Measurements from ENCODE around the gene GARIN3. TPM values are rescaled to one million over a fixed set of nuclear protein-coding genes. Genes with fewer than 3 reads are reported as not detected.

Gene GARIN3
- total RNA-seq: not detected
- polyA plus RNA-seq: not detected
- long read RNA-seq, donor 1: 0 reads
- long read RNA-seq, donor 2: 0 reads
- long read RNA-seq, donor 3: 0 reads

DNA sequence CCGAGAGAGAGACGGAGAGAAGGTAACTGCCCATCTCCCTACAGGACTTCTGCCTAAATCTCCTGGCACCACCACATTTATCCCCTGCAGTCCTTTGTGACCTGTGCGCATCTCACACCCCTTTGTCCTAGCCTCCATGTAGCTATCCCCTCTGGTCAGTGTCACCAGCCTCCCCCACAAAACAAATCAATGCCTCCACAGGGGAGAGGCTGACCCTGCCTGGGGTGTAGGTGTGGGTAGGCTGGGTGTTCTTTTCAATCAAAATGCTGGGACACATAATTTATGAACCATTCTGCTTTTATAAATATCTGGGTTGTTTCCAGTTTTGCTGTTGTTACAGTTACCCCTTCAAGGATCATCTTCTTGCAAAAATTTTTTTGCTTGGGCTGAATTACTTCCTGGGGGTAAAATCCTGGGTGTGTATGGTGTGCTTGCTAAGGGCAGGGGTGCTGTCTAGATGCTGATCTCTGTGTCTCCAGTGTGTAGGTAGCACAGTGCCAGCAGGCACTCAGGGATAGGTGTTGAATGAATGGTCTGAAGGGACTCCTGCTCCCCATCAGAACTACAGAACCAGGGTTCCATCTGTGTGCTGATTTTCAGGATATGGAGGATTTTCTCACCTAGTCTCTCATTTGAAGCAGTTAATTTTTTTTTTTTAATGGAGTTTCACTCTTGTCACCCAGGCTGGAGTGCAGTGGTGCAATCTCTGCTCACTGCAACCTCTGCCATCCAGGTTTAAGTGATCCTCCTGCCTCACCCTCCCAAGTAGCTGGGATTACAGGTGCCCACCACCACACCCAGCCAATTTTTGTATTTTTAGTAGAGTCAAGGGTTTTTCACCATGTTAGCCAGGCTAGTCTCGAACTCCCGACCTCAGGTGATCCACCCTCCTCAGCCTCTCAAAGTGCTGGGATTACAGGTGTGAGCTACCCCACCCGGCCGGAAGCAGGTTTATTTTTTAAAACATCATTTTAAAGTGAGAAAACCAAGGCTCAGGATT, at the start of gene GARIN3:
GARIN3 (minus strand) TSS at position 51 of the 1,000 bp plus-strand sequence. CDS start 96 bp downstream, outside the sequence.
- no peak for ATAC-seq
- Histone ChIP-seq H3K9me3 (no peaks in the 10 kb centered on the region), H3K27ac (no peak within 1 kb of the TSS), H3K36me3 (no peaks in the 10 kb centered on the region), H3K4me3 (no peak within 1 kb of the TSS), H3K27me3 (peaks cover 0 to 7% (median 0%) of the 10 kb centered on the region in 9 donors), H3K4me1 (no peaks in the 10 kb centered on the region)
- intact Hi-C loops (cut with DNase I): no loop called here
- no peak for DNase-seq
- 86 to 92% (median 90%) methylated on average over 7 of the region's 7 CpGs for WGBS, 4 donors
- TF ChIP-seq, protein P1, sequence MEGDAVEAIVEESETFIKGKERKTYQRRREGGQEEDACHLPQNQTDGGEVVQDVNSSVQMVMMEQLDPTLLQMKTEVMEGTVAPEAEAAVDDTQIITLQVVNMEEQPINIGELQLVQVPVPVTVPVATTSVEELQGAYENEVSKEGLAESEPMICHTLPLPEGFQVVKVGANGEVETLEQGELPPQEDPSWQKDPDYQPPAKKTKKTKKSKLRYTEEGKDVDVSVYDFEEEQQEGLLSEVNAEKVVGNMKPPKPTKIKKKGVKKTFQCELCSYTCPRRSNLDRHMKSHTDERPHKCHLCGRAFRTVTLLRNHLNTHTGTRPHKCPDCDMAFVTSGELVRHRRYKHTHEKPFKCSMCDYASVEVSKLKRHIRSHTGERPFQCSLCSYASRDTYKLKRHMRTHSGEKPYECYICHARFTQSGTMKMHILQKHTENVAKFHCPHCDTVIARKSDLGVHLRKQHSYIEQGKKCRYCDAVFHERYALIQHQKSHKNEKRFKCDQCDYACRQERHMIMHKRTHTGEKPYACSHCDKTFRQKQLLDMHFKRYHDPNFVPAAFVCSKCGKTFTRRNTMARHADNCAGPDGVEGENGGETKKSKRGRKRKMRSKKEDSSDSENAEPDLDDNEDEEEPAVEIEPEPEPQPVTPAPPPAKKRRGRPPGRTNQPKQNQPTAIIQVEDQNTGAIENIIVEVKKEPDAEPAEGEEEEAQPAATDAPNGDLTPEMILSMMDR (IDR thresholded peaks at IDR 0.05): no peak
- no peak for TF ChIP-seq POLR2A (IDR thresholded peaks at IDR 0.05)

DNA sequence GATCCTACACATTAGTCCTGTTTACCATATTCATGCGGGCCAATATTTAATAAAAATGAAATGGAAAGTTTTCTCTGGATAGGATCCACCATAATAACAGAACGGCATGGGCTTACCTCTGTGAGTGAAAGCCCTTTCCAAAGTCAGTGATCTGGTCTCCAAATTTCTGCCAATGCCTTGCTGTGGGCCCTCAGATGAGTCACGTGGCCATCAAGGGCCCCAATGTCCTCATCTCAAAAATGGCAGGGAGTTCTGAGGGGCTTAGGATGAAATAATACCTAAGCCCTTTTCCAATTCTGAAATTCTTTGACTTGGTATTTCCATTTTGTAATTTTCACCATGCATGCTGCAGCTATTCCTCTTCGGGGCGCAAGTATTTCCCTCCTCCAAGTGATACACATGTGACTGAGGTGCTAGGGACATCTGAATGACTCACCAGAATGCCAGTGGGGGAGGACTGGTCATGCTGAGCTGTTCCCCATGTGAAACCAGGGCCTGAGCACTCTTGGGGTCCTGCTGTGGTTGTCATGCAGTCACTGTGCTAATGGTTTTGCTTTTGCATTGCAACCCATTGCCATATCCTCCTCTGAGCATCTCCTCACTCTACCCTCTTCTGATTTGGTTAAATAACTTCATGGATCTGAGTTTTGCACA, 49.6 kb upstream of the GARIN3 start:
- no peak for ATAC-seq
- peak overlapping the region in 1 of 12 donors; percentile 50 for H3K27ac ChIP-seq
- 76 to 91% (median 82%) methylated on average over 5 of the region's 5 CpGs for WGBS, 4 donors
- intact Hi-C loops (cut with DNase I): no loop called here
- H3K4me1 ChIP-seq: peaks cover 0 to 36% (median 0%) of the 10 kb centered on the region in 12 donors
- no peaks in the 10 kb centered on the region for H3K27me3 ChIP-seq
- H3K4me3 ChIP-seq: no peak overlapping the region
- TF ChIP-seq, protein P1 (IDR thresholded peaks at IDR 0.05): no peak
- no peak for TF ChIP-seq POLR2A (IDR thresholded peaks at IDR 0.05)
- H3K9me3 ChIP-seq: no peaks in the 10 kb centered on the region
- no peak for DNase-seq
- H3K36me3 ChIP-seq: no peaks in the 10 kb centered on the region

DNA sequence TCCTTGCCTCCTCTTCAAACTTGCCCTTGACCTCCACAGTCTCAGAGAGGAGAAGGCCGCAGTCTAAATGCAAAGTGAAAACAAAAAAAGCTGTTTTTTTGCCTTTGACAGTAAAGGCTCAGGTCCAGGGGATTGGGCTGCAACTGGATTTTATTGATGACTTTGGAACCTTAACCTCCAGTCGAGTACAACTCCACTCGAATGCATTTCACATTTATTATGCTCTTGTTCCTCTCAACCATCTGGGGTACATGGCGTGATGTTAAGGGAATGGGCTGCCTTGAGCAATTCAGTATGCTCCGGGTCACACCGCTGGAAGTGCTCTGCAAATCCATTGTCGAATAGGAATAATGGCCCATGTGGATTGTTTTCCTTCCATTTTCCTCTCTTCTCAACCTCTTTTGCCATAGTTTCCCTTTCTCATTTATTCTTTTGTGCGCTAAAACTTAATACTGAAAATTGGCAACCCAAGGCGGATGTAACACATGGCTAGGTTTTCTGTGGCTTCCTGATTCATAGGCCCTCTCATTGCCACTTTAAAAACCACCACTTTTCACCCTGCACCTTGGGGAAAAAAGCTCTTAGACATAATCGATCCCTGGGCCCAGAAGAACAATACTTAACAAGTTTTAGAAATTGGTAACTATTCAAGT, 48.9 kb upstream of the GARIN3 start:
- Histone ChIP-seq H3K36me3 (no peaks in the 10 kb centered on the region), H3K4me1 (peaks cover 0 to 36% (median 0%) of the 10 kb centered on the region in 12 donors), H3K4me3 (no peak overlapping the region), H3K9me3 (no peaks in the 10 kb centered on the region), H3K27ac (peak overlapping the region in 1 of 12 donors; percentile 50), H3K27me3 (no peaks in the 10 kb centered on the region)
- ATAC-seq (no peak), DNase-seq (no peak)
- TF ChIP-seq, protein P1 (IDR thresholded peaks at IDR 0.05): no peak
- TF ChIP-seq POLR2A (IDR thresholded peaks at IDR 0.05): no peak
- WGBS, 4 donors: 88 to 91% (median 90%) methylated on average over 10 of the region's 10 CpGs
- intact Hi-C loops (cut with DNase I): no loop called here

Measured in heart left ventricle (tissue), 16 donors.